ENCODE data around the gene KSR2.

Gene KSR2

GRCh38 chr12:117599849-117600248 lies 368.9 kb downstream of the KSR2 start:
- DNase-seq: no peak

GRCh38 chr12:117596968-117597367 lies 371.8 kb downstream of the KSR2 start:
- DNase-seq: peak; percentile 60

GRCh38 chr12:117595751-117596150 lies 373.0 kb downstream of the KSR2 start:
- DNase-seq: no peak

GRCh38 chr12:117594481-117594880 lies 374.3 kb downstream of the KSR2 start:
- DNase-seq: no peak

GRCh38 chr12:117593815-117594400 lies 374.9 kb downstream of the KSR2 start:
- DNase-seq: no peak

- no peak for DNase-seq
These were observed 376.0 kb downstream of the KSR2 start for GRCh38 chr12:117592588-117593305.

GRCh38 chr12:117590999-117591398 lies 377.8 kb downstream of the KSR2 start:
- no peak for DNase-seq

GRCh38 chr12:117590386-117590785 lies 378.4 kb downstream of the KSR2 start:
- DNase-seq: no peak

GRCh38 chr12:117589021-117589420 lies 379.8 kb downstream of the KSR2 start:
- no peak for DNase-seq

GRCh38 chr12:117587631-117588287 lies 381.0 kb downstream of the KSR2 start:
- DNase-seq: peak; percentile 24

- no peak for DNase-seq
These were observed 385.0 kb downstream of the KSR2 start for GRCh38 chr12:117583677-117584225.

- DNase-seq: no peak
These were observed 385.7 kb downstream of the KSR2 start for GRCh38 chr12:117583092-117583491.

GRCh38 chr12:117582135-117582784 lies 386.5 kb downstream of the KSR2 start:
- DNase-seq: no peak

GRCh38 chr12:117580718-117581062 lies 388.1 kb downstream of the KSR2 start:
- no peak for DNase-seq

- no peak for DNase-seq
These were observed 388.6 kb downstream of the KSR2 start for GRCh38 chr12:117580015-117580717.

GRCh38 chr12:117577122-117577657 lies 391.6 kb downstream of the KSR2 start:
- DNase-seq: no peak

- no peak for DNase-seq
These were observed 392.7 kb downstream of the KSR2 start for GRCh38 chr12:117576053-117576452.

GRCh38 chr12:117574655-117575054 lies 394.1 kb downstream of the KSR2 start:
- DNase-seq: no peak

GRCh38 chr12:117572755-117573154 lies 396.0 kb downstream of the KSR2 start:
- no peak for DNase-seq

- DNase-seq: no peak
These were observed 397.5 kb downstream of the KSR2 start for GRCh38 chr12:117571321-117571720.

GRCh38 chr12:117570608-117571007 lies 398.2 kb downstream of the KSR2 start:
- no peak for DNase-seq

GRCh38 chr12:117567644-117568216 lies 401.1 kb downstream of the KSR2 start:
- no peak for DNase-seq
